Neural crest cell (in vitro differentiated cells): ENCODE measurements around the gene ALAD. TPM values are rescaled to one million over a fixed set of nuclear protein-coding genes. Genes with fewer than 3 reads are reported as not detected.
"Not testable (repeated sequence)": the region's sequence is repeated elsewhere in the genome, so short reads cannot be mapped to it uniquely, and the experiment has no call there.

Experiments used
- DNase-seq: peaks from one replicate; pipeline ENCODE4 v3.0.0; 2021; ENCODE audit warnings: low read depth, mixed read lengths, low spot score
- H3K27ac Mint-ChIP-seq: one replicate; pipeline ENCODE4 v1.8.0; 2021; ENCODE audit warnings: mild to moderate bottlenecking, mixed read lengths; ENCODE audit not compliant: unreplicated experiment
- H3K27me3 Mint-ChIP-seq: 2 replicates; pipeline ENCODE4 v1.8.0; 2021; ENCODE audit warnings: low read depth, mild to moderate bottlenecking, mixed read lengths
- H3K36me3 Mint-ChIP-seq: 2 replicates; pipeline ENCODE4 v1.8.0; 2021; ENCODE audit warnings: low read depth, mild to moderate bottlenecking, mixed read lengths
- H3K4me1 Mint-ChIP-seq: 2 replicates; pipeline ENCODE4 v1.8.0; 2021; ENCODE audit warnings: mixed read lengths
- H3K4me3 Mint-ChIP-seq: one replicate; pipeline ENCODE4 v1.8.0; 2021; ENCODE audit warnings: mild to moderate bottlenecking, mixed read lengths
- H3K9me3 Mint-ChIP-seq: 2 replicates; pipeline ENCODE4 v1.8.0; 2021; ENCODE audit warnings: mixed read lengths
- CTCF ChIP-seq: fragments of 200-600 bp; sonication (generic); conservative IDR thresholded peaks from 2 replicates; pipeline ENCODE4 v1.5.0; 2021; ENCODE audit warnings: antibody characterized with exemption, mild to moderate bottlenecking
- total RNA-seq: library from RNA; stranded (reverse); gene quantifications from 2 replicates; pipeline ENCODE4 v1.2.1, GENCODE V29; 2021

Gene ALAD
- total RNA-seq, 1 donor from 2014 or later = 23.2 TPM

GRCh38 chr9:113370806-113371325 is 30.2 kb downstream of the ALAD start:
- TF ChIP-seq CTCF = no peak
- no peak overlapping the region for H3K27ac Mint-ChIP-seq
- no peak for DNase-seq
- H3K9me3 Mint-ChIP-seq = no peaks in the 10 kb centered on the region
- no peak overlapping the region for H3K4me3 Mint-ChIP-seq
- H3K27me3 Mint-ChIP-seq = no peaks in the 10 kb centered on the region
- peaks cover 6% of the 10 kb centered on the region for H3K4me1 Mint-ChIP-seq
- H3K36me3 Mint-ChIP-seq = no peaks in the 10 kb centered on the region

GRCh38 chr9:113369855-113370140 is 31.3 kb downstream of the ALAD start:
- H3K27ac Mint-ChIP-seq = no peak overlapping the region
- no peaks in the 10 kb centered on the region for H3K9me3 Mint-ChIP-seq
- H3K4me3 Mint-ChIP-seq = no peak overlapping the region
- TF ChIP-seq CTCF = no peak
- no peaks in the 10 kb centered on the region for H3K36me3 Mint-ChIP-seq
- no peak for DNase-seq
- no peaks in the 10 kb centered on the region for H3K27me3 Mint-ChIP-seq
- no peaks in the 10 kb centered on the region for H3K4me1 Mint-ChIP-seq

- no peaks in the 10 kb centered on the region for H3K27me3 Mint-ChIP-seq
- H3K36me3 Mint-ChIP-seq = no peaks in the 10 kb centered on the region
- no peaks in the 10 kb centered on the region for H3K4me1 Mint-ChIP-seq
- TF ChIP-seq CTCF = no peak
- H3K9me3 Mint-ChIP-seq = no peaks in the 10 kb centered on the region
- H3K27ac Mint-ChIP-seq = no peak overlapping the region
- no peak overlapping the region for H3K4me3 Mint-ChIP-seq
- no peak for DNase-seq
Observed at GRCh38 chr9:113368982-113369854, 31.9 kb downstream of the ALAD start.

GRCh38 chr9:113368348-113368981 is 32.6 kb downstream of the ALAD start:
- Mint-ChIP-seq H3K36me3 (no peaks in the 10 kb centered on the region), H3K4me1 (no peaks in the 10 kb centered on the region), H3K4me3 (no peak overlapping the region), H3K9me3 (no peaks in the 10 kb centered on the region), H3K27ac (no peak overlapping the region), H3K27me3 (no peaks in the 10 kb centered on the region)
- DNase-seq = no peak
- no peak for TF ChIP-seq CTCF

- H3K27ac Mint-ChIP-seq, H3K4me1 Mint-ChIP-seq, H3K36me3 Mint-ChIP-seq, H3K27me3 Mint-ChIP-seq, H3K9me3 Mint-ChIP-seq, DNase-seq, H3K4me3 Mint-ChIP-seq: not testable (repeated sequence)
Observed at GRCh38 chr9:113365652-113366051, 35.4 kb downstream of the ALAD start.

GRCh38 chr9:113364951-113365350 is 36.1 kb downstream of the ALAD start:
- H3K4me3 Mint-ChIP-seq = no peak overlapping the region
- TF ChIP-seq CTCF = no peak

More at GRCh38 chr9:113364951-113365350, 36.1 kb downstream of the ALAD start:
- peaks cover 10% of the 10 kb centered on the region for H3K27me3 Mint-ChIP-seq
- H3K4me1 Mint-ChIP-seq = peaks cover 6% of the 10 kb centered on the region
- no peaks in the 10 kb centered on the region for H3K9me3 Mint-ChIP-seq
- no peaks in the 10 kb centered on the region for H3K36me3 Mint-ChIP-seq
- no peak overlapping the region for H3K27ac Mint-ChIP-seq
- DNase-seq = no peak
